IPS-20b (cell line): Measurements from ENCODE around the gene GSC2.

Experiments used
- H3K27ac ChIP-seq: one replicate; pipeline ENCODE4 v1.5.1; 2013; ENCODE audit warnings: low read length
- H3K27me3 ChIP-seq: 2 replicates; pipeline ENCODE4 v1.6.1; 2013; ENCODE audit warnings: mild to moderate bottlenecking, low read length, inconsistent platforms; ENCODE audit not compliant: insufficient read depth
- H3K36me3 ChIP-seq: 2 replicates; pipeline ENCODE4 v1.6.1; 2013; ENCODE audit warnings: low read depth, mild to moderate bottlenecking, inconsistent platforms, low read length, moderate library complexity; ENCODE audit not compliant: insufficient read depth
- H3K4me1 ChIP-seq: 2 replicates; pipeline ENCODE4 v1.6.1; 2013; ENCODE audit warnings: mild to moderate bottlenecking, control low read depth, inconsistent platforms, low read length, moderate library complexity; ENCODE audit not compliant: insufficient read depth
- H3K4me3 ChIP-seq: 2 replicates; pipeline ENCODE4 v1.5.1; 2013; ENCODE audit warnings: mild to moderate bottlenecking, low read length, inconsistent platforms
- H3K9ac ChIP-seq: 2 replicates; pipeline ENCODE4 v1.6.1; 2013; ENCODE audit warnings: low read depth, mild to moderate bottlenecking, inconsistent platforms, low read length, moderate library complexity
- H3K9me3 ChIP-seq: 2 replicates; pipeline ENCODE4 v1.6.1; 2013; ENCODE audit warnings: mild to moderate bottlenecking, low read depth, low read length, inconsistent platforms; ENCODE audit not compliant: insufficient read depth

GSC2 gene

DNA sequence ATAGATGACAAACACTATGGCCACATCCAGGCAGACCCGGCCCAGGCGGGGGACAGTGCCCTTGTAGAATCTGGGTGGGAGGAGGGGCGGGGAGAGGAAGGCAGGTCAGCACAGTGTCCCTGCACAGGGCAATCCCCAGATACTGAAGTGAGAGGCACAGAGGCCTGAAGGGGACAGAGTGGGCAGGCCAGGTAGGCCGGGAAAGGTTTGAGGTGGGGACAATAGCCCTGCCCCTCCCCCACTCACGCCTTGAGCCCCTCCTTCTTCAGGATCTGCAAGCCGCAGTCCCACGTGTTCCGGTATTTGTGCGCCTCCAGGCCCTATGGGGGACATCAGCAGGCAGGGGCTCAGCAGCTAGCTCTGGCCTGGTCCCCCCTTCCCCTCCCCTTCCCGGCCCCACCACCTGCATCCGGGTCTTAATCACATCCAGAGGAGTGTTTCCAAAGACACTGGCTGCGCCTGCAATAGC lies 26.1 kb upstream of the GSC2 start:
- Histone ChIP-seq H3K9ac (peak overlapping the region; percentile 51; the same call in 1 of the 2 replicates), H3K27ac (no peak overlapping the region)

DNA sequence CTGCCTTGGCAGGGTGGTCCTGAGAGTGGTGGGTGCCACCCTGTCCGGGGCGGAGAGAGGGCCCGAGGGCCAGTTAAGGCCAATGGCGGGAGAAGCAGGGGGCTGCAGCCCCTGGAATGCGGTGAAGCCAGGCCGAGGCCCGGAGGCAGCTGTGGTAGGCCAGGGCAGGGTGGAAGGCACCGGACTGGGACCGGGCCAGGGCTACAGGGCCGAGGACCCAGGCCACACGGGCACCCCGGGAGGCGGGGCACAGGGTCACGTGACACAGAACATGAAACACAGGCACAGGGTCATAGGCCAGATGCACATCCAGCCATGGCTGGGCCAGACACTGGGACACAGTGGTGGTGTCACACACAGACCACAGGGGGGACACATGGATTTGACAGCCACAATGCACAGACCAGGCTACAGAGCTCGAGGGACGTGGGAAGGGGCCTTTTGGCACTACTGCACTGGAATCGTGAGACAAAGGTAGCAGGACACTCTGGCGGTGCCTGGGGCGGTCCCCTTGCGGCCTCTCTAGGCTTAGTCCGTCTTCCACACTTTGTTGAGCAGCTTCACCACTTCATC lies 25.6 kb upstream of the GSC2 start:
- peaks cover 14% of the 10 kb centered on the region; the same call in 1 of the 2 replicates for H3K36me3 ChIP-seq
- no peak overlapping the region for H3K4me3 ChIP-seq
- H3K4me1 ChIP-seq, result peaks cover 30% of the 10 kb centered on the region
- peak overlapping the region; percentile 21; the same call in 1 of the 2 replicates for H3K9ac ChIP-seq
- H3K27me3 ChIP-seq, result peaks cover 5% of the 10 kb centered on the region
- no peak overlapping the region for H3K27ac ChIP-seq
- no peaks in the 10 kb centered on the region for H3K9me3 ChIP-seq

More for the DNA sequence above, 26.1 kb upstream of the GSC2 start:
- no peaks in the 10 kb centered on the region for H3K27me3 ChIP-seq
- H3K4me3 ChIP-seq, result no peak overlapping the region; the same call in 1 of the 2 replicates
- peaks cover 28% of the 10 kb centered on the region for H3K4me1 ChIP-seq
- no peaks in the 10 kb centered on the region for H3K9me3 ChIP-seq
- H3K36me3 ChIP-seq, result peaks cover 14% of the 10 kb centered on the region; the same call in 1 of the 2 replicates

DNA sequence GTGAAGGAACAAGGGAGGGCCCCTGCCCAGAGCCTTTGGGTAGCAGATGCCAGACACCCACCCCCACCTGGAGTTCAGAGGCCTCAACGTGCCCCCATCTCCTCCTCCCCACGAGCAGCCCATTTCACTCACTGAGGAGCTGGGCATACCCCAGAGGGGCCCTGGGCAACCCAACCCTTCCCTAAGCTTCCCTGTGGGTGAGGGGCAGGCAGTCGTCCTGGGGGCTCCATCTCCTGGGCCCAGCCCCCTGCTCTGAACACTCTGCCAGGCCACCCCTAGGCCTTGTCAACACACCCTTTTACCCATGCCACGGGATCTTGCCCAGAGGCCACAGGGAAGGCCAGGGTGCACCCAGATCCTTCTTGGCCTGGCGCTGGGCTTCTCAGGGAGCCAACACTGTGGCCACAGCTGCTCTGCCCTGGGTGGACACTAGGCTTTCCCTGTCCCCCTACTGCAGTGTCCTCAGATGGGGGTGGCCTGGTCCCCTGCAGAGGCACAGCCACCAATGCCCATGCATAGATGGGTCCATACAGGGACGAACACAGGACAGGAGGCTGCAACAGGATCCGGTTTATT lies 25.0 kb upstream of the GSC2 start:
- no peaks in the 10 kb centered on the region for H3K9me3 ChIP-seq
- peaks cover 14% of the 10 kb centered on the region; the same call in 1 of the 2 replicates for H3K36me3 ChIP-seq
- peaks cover 10% of the 10 kb centered on the region for H3K27me3 ChIP-seq
- no peak overlapping the region for H3K4me3 ChIP-seq
- H3K27ac ChIP-seq, result no peak overlapping the region
- peaks cover 31% of the 10 kb centered on the region for H3K4me1 ChIP-seq
- H3K9ac ChIP-seq, result no peak overlapping the region; the same call in 1 of the 2 replicates

DNA sequence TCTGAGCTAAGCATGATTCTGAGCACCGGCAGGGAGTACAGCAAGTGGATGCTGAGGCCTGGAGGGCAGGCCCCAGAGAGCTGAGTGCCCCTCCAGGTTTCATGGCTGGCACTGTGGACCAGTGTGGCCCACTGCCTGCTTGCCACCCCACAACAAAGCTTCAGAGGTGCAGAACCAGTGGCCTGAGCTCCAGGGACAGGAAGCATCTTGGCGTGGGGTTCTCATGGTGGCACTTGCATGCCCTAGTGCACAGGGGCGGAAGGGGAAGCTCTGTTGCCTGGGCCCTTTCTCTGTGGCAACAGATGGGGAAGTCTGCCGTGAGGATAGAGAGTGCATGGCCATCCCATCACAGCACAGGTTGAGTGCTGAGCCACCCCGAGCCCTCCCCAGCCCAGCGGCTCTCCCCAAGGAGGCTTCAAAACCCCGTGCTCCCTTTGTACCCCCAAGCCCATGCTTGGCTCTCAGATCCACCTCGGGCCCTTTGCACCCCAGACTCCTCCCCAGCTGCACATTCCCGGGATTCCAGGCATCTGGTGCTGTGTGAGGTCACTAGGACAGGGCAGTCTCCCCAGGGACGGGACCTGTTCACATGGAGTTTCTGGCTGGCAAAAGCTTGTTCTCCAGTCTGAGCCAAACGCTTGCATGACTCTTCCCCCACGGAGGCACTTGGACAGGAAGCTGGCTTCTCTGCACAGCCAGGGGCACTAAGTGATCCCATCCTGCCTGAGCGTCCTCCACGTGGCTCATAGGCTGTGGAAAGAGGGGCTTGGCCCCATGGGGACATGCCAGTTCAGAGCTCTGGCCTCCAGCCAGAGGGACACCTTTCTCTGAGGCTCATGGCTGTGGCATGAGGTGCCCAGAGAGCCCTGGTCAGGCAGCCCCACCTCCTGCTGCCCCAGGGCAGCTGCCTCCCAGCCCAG lies 24.3 kb upstream of the GSC2 start:
- H3K9ac ChIP-seq, result peak overlapping the region; percentile 4; the same call in 1 of the 2 replicates
- H3K9me3 ChIP-seq, result no peaks in the 10 kb centered on the region
- H3K4me3 ChIP-seq, result no peak overlapping the region
- peaks cover 14% of the 10 kb centered on the region; the same call in 1 of the 2 replicates for H3K36me3 ChIP-seq
- no peak overlapping the region for H3K27ac ChIP-seq
- H3K27me3 ChIP-seq, result peaks cover 18% of the 10 kb centered on the region
- H3K4me1 ChIP-seq, result peaks cover 27% of the 10 kb centered on the region

DNA sequence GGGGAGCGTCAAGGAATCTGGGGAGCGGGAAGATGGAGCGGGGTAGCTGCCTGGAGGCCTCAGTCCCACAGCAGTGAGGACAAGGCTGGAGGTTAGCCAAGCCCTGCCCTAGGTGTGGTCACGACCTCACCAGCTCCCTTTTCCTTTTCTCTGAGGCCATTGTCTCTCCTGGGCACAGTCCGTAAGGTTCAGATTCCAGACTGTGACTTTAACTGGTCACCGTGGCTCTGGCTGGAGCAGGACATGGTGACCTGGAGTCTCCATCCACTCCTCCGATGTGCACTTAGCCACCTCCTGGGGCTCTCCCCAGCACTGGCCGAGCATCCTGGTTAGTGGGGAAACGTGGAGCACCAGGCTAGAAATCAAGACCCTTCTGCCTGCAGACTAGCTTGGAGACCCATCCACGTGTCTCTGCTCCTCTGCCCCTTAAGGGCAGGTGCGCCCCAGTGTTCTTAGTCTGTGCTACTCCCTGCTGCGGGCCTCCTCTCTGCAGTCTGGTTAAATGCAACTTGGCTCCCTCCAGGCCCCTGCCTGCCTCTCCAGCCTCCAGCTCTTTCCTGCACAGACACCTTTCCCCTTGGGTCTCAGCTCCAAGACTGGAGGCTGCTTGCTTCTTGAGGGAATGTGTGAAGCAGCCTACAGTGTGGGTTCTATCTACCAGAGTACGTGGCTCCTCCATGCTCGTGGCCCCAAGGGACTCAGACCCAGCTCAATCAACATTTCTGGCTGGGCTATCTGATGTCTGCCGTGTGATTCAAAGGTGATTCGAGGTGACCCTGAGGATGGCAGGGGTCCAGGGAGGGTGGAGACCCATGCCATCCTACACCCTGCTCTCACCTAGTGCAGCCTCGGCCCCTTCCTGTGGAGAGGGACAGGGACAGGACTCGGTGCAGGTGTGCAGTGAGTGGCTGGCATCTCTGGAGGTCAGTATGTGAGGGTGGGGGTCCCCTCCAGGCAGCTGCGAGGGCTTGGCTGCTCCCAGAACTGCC lies 23.2 kb upstream of the GSC2 start:
- Histone ChIP-seq H3K4me1 (peaks cover 27% of the 10 kb centered on the region), H3K4me3 (peak overlapping the region; percentile 99; the same call in 1 of the 2 replicates), H3K36me3 (peaks cover 14% of the 10 kb centered on the region; the same call in 1 of the 2 replicates), H3K27ac (no peak overlapping the region), H3K27me3 (peaks cover 28% of the 10 kb centered on the region), H3K9ac (peak overlapping the region; percentile 96; the same call in 1 of the 2 replicates), H3K9me3 (no peaks in the 10 kb centered on the region)

DNA sequence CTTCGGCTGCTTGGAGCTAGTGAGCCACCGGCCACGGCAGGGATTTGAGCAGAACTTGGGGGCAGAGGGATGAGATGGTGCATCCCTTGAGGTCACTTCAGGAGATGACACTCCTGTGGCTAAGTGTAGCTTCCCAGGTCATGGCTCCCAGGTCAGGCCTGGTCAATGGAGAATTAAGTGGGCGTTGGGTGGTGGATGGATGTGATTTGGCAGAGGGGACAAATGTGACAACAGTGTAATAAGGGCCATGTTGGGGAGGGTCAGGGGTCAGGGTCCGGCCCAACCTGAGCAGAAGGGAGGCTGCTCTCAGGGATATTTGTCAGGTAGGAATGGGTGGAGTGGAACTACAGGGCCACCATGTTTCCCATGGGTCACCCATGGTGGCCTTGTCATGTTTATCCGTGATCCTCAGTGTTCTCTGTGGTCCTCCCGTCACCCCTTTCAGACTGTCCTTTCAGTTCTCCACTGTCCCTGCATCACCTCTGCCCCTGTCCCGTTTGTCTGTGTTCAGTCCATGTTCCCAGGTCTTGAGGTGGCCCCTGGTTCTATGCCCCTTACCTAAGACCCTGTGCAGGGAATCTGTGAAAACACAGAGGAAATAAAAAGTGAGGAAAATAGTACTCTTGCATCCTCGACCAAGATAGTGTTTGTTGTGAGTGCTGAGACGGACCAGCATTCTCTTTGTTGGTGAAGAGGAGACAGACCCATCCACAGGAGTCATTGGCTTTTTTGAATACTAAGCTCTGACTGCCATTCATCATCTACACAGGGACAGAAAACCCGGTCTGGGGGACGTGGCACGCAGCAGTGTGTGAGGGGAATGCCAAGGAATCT lies 22.3 kb upstream of the GSC2 start:
- Histone ChIP-seq H3K4me3 (peak overlapping the region; percentile 99), H3K9ac (peak overlapping the region; percentile 96; the same call in 1 of the 2 replicates), H3K4me1 (peaks cover 27% of the 10 kb centered on the region), H3K27me3 (peaks cover 37% of the 10 kb centered on the region), H3K27ac (peak overlapping the region; percentile 66), H3K9me3 (no peaks in the 10 kb centered on the region), H3K36me3 (peaks cover 14% of the 10 kb centered on the region; the same call in 1 of the 2 replicates)

DNA sequence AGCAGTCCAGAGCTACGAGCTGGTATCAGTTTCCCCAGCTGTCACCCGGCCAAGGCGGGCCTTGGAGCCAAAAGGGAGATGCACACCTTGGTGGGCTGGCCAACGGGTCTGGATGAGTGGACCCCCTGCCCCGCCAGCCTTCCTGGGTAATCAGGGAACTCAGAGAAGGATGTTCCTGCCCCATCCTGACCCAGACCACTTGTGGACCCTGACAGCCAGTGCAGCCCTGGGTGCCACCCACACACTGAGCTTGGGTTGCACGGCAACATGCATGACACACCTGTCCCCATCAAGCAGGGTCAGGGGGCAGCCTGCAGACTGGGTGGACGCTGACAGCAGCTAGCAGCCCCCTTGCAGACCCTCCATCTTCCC lies 19.8 kb upstream of the GSC2 start:
- Histone ChIP-seq H3K36me3 (no peaks in the 10 kb centered on the region), H3K27ac (no peak overlapping the region), H3K9me3 (no peaks in the 10 kb centered on the region), H3K27me3 (peaks cover 56% of the 10 kb centered on the region), H3K4me1 (peaks cover 24% of the 10 kb centered on the region), H3K4me3 (peak overlapping the region; percentile 61; the same call in 1 of the 2 replicates), H3K9ac (no peak overlapping the region)

DNA sequence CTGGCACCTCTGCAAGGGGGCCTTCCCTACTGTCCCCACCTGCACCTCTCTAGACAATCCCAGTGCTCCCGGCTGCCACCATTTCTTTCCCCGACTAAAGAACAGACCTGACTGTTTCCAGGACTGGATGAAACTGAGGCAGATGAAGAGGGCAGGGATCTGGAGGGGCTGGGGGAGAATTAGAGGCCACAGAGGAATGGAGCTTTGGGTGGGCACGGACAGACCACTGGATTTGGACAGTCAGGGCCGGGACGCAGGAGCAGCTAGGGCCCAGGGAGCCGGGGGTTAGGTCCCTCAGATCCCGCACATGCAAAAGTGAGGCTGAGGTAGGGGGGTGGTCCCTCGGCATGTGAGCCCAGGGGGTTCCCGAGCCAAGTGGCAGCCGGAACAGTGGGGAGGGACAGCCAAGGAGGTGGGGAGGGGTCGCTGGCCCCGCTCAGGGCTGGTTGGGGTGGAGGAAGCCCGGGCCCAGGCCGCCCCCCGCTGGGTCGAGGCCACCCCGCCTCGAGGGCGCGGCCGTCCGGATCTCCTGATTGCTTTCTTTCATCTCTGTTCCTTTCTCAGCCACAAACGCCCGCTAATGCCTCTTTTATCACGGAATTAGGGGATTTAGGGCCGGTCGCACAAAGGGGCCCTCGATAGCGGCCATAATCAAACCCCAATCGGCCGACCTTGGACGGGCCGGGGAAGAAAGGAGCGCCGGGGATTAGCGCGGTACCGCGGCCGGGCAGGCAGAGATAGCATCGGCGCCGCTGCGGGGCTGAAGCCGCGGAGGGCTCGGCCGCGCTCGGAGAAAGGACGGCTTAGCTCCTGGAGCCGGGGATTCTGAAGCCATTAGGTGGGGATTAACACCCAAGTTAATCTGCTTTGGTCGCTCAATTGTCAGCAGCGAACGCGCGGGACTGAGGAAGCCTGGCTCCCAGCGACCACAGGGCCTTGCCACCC lies 19.2 kb upstream of the GSC2 start:
- Histone ChIP-seq H3K4me1 (peaks cover 17% of the 10 kb centered on the region), H3K36me3 (no peaks in the 10 kb centered on the region), H3K9me3 (no peaks in the 10 kb centered on the region), H3K4me3 (peak overlapping the region; percentile 61; the same call in 1 of the 2 replicates), H3K27me3 (peaks cover 56% of the 10 kb centered on the region), H3K9ac (peak overlapping the region; percentile 37; the same call in 1 of the 2 replicates), H3K27ac (no peak overlapping the region)

DNA sequence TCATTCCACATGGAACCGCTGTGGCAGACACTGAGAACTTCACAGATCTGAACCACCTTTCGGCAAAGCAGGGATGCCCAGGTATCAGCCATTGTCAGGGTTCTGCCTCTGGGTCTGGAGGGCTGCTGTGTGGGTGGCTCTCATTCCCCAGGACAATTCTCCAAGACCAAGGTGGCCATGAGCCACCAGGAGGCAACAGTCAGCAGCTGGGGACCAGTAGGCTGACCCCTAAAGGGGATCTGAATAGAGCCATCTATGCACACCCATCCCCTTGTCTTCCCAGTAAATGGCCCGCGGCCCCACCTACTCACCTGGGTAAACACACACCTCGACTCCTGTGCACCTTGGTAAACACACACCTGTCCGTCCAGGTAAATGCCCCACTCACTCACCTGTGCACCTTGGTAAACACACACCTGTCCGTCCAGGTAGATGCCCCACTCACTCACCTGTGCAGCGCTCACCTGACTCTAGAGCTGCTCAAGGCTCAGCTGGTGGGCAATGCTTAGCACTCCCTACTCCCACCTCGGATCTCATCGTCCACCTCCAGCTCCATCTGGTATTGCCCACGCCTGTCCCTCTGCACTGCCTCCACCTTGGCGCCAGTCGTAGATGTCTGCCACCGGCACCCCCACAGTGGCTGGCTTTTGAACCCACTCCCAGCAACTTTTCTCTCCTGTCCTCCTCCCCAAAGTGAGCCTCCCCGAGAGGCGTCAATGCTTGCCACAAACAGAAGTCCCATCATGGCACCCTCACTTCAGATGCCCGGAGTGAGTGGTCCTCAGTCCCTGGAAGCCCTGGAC lies 18.2 kb upstream of the GSC2 start:
- Histone ChIP-seq H3K36me3 (no peaks in the 10 kb centered on the region), H3K27ac (no peak overlapping the region), H3K27me3 (peaks cover 56% of the 10 kb centered on the region), H3K4me1 (peaks cover 10% of the 10 kb centered on the region; the same call in 1 of the 2 replicates), H3K4me3 (no peak overlapping the region), H3K9ac (no peak overlapping the region), H3K9me3 (no peaks in the 10 kb centered on the region)
